HG02981 (cell line): ENCODE measurements around the gene GULP1.

Experiments used
- ATAC-seq: cut with Tn5 transposase; IDR thresholded peaks from one replicate; pipeline ENCODE4 v1.9.1; 2021; ENCODE audit warnings: mild to moderate bottlenecking, moderate library complexity; ENCODE audit not compliant: unreplicated experiment

The GULP1 gene

DNA sequence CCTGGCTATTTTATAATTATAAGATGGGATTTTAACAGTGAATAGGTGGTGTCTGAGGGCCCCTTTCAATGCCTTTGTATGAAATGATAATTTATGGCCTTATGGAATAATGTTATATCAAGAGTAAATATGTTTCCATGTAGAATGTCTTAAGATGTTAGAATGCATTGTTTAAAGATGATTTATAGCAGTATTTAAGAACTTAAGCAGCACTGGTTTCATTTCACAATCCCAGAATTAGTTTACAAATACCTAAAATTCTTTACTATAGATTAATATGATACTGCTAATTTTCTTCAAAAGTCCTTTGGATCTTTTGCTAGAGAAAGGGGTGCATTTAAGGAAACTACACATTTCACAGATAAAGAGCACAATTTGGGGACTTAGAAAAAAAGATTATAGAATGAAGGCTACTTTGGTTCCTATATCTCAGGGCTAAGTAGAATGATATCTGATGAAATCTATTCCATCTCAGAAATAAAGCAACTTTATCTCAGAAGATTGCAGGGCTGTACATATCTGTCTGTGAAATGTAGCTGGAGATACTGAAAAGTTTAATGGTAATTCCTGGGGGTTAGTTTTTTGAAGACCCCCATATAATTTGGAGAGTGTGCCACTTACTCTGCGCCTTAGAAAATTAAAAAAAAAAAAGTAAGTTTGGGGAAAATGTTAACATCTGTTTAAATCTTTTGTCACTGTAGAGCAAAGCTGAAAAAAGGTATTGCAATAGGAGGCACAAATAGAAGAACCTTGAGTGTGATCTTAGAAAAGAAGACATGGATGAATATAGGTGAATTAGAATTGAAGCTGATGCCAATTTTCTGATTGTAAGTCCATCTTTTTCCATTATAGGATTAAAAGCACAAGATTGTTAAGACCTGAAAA, 123.4 kb downstream of the GULP1 start:
- ATAC-seq, result no peak

DNA sequence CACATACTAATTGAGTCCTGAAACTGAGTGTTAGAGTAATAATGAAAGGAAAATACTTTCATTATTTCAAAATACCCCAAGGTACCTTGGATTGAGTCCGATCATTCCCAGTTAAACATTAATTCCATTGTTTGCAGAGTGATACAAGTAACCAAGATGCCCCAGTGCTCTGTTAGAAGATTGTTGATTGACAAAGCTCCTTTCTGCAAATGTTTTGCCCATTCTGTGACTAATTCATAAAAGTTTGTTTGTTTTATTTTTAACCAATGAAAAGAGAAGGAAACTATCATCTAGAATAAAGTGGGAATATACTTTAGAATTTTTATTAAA, 124.0 kb downstream of the GULP1 start:
- no peak for ATAC-seq

DNA sequence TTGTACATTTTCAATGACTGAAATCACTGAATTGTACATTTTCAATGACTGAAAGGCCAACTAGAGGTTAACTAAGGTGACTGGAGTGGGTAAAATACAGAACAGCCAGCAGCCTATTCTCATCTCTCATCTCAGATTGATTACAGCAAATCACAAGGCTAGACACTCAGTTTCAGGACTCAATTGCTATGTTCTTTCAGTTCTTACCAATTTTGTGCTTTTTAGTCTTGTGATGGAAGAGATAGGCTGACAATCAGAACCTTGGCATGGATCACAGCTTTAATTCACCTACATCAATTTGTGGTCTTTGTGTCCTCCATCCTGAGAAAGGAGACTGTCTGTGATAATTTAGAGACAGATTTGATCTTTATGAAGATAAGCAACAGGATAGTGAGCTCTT, 124.7 kb downstream of the GULP1 start:
- ATAC-seq, result peak; percentile 48

DNA sequence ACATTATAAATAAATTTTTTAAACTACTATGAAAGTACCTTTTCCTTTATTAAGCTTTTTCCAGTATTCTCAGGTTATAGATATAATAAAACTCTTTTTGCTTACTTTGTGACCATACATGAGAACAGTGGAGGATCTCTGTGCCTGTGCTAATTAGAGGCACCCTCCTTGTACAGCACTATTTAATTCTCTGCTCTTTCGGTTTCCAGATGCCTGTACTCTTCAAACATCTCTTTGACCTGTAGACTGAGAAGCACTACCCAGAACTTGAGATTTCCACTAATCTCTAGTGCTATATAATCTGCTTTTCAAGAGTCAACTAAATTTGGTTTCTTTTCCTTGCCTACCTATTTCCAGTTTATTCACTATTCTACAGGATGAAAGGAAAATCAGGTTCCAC, 131.1 kb downstream of the GULP1 start:
- ATAC-seq, result no peak

DNA sequence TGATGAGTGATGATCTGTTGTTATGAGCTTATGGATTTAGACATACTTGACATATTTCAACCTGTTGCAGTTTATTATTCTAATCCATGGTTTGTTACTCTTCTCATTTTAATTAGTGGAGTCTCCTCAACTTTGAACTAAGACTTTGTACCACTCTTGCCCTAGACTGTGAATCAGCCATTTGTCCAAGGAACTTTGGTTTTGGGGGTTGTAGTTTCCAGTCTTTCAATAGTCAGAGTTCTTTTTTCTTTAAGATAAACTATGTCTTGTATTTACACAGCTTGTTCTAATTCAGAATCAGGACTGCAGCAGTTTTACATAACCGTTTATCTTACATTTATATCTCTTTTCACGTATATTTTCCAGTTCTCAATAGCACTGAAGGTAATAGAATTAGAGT, 133.6 kb downstream of the GULP1 start:
- no peak for ATAC-seq

DNA sequence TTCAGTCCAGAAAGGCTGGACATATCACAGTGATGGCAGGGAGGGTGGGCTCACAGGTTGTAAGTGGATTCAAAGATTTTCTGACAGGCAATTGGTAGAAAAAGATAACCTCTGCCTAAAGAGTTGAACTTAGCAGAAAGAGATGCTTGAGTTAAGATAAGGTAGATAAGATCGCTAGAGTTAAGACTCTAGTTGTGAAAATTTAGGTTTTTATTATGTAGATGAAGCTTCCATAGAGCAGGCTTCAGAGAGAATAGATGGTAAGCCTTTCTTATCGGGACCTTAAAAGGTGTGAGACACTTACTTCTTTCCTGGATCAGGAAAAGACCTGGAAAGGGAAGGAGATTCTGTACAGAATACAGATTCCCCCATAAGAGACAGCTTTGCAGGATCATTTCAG, 134.4 kb downstream of the GULP1 start:
- no peak for ATAC-seq

DNA sequence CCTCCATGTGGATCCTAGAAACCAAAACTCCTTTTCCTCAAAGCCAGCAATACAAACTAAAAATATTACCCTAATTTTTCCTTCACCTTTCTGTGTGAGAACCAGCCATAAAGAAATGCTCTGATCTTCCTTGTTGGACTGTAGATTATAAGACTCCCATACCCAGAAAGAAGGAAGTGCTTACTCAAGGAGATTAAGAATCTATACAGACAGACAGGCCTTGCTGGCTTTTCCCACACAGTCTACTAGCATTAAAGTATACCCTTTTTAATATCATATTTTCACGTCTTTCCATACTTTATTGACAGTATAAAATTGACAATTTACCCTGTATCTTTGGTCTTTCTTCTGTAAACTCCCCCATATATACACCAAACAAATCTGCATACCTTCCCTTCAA, 139.0 kb downstream of the GULP1 start:
- ATAC-seq, result no peak

DNA sequence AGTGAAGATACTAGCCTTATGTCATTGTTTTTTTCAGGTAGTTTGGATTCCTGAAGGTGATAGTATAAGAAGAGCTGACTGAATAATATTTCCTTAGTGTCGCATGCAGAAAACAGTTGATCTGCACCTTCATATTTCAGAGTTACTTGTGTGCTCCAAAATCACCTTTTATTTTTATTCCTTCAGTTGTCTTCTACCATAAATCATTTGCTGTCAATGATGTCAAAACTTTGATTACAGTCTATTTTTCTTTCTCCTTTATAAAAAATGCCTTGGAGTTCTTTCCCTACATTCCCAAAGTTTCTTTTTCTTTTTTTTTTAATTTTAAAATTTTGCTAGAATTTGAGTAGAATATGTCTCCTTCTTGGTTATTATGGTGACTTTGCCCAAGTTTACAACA, 142.3 kb downstream of the GULP1 start:
- no peak for ATAC-seq

DNA sequence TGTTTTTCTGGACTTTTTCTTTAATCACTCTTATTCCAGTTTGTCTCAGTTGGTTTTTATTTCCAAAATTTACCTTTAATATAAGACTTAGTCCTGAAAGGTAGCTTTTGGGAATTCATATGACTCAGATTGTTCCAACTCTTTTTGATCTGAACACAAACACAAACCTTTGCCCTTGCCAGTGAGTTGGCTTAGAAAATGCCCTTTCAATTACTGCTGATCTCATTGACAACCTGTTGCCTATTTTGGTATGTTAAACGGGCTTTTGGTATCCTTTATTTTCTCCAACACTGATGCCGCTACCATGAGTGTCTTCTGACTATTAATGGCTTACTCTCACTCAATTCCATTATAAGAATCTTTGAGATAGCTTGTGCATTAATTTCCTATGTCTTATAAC, 143.4 kb downstream of the GULP1 start:
- no peak for ATAC-seq

DNA sequence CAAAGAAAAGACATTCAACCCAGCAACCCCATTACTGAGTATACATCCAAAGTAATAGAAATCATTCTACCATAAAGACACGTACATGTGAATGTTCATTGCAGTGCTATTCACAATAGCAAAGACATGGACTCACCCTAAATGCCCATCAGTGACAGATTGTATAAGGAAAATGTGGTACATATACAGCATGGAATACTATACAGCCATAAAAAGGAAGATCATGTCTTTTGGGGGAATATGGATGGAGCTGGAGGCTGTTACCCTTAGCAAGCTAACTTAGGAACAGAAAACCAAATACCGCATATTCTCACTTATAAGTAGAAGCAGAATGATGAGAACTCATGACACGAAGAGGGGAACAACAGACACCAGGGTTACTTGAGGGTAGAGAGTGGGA, 145.9 kb downstream of the GULP1 start:
- ATAC-seq, result no peak

DNA sequence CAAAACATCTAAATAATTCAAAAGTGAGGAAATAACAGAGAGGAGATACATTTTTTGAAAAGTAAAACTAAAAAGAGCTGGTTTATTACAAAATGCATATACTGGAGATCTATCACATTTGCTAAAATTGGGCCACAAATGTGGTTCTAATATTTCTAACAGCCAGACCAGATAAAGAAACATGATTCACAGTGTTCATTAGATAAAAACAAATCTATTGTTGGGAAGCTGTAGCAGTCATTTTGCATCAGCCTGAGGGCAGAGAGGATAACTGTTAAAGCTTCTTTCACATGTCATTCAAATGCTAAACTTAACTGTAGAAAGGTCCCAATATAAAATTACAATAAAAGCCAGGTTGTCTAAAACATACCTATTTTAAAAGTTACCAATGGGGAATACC, 148.3 kb downstream of the GULP1 start:
- no peak for ATAC-seq

DNA sequence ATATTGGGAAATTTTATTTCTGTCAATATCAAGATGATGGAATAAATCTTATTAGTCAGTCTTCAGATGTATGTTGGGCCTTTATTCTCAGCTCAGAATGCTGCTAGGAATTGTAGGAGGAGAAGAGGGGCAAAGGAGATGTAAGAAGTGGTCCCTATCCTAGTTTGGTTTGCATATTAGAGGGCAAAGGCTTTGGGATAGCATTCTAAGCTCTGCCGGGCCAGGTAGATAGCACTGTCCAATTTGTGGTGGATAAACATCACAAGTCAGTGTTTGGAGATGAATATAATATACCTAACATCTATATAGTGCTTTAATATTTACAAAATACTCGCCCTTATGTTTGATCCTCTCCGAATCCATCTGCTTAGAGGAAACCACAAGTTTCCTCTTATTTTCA, 149.2 kb downstream of the GULP1 start:
- ATAC-seq, result no peak

DNA sequence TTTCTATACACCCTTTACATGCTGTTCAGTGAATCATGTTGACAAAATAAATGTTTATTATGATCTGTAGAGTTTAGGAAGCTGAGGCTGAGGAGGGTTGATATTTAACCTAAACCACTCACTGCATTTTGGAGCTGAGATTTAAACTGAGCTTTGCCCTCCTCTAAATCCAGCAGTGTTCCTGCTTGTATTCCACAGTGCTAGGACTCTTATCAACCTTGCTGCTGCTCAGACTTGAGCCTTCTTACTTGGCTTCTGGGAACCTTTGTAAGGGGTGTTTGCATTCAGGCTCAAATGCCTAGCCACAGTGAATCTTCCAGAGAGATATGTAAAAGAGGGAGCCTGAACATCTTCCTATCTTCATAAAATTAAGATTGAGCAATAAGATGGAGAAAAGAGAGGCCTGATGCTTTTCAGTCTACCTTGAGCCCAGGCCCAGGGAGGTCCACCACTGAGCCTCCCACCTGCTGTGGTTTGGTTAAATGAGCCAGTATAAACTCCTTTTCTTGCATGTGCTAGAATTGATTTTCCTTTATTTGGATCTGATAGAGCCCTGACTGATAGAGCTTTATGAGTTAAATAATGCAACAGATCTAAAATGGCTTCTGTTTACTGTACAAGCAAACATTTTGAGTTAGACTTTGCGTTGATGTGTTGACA, 149.7 kb downstream of the GULP1 start:
- no peak for ATAC-seq

DNA sequence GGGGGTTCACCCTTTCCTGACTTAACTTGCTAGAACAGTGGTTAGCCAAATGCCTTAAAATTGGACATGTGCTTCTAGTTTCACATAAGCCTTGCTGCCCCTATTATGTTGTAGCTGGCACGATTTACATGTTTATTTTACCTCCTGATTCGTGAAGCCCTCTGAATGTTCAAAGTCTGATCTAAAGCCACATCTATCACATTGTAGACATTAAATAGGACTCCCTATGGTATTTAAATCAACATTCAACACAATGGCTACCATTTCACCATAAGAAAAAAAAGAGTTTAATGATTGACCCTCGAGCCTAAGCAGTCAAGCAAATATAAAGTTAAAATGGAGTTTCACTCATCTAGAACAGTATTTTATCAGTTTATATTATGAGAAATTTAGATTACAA, 151.5 kb downstream of the GULP1 start:
- no peak for ATAC-seq

DNA sequence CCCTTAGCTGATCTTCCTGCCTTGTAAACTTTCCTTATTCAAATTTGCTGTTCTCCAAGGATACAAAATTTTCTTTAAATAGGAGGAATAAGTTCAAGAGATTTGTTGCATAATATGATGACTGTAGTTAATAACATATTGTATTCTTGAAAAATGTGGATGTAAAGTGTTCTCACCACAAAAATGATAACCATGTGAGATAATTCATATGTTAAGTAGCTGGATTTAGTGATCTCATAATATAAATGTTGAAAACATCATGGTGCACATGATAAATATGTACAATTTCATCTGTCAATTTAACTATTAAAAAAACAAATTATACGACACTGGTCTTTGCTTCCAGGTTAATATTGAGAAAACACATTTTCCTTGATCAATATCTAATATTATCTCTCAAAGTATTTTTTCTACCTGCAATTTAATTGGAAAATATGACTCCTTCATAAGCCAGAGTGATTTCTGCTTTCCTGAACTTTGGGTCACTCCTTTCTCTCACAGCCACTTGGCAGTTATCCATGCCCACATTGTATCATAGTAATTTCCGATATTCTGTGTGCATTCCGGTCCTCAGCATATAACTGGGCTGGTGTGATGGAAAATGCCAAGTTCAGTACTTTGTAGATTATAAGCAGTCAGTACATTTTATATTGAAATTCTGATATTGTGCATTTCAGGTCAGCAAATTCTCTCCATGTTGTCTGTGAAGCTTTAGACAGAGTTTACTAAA, 152.6 kb downstream of the GULP1 start:
- ATAC-seq, result no peak

DNA sequence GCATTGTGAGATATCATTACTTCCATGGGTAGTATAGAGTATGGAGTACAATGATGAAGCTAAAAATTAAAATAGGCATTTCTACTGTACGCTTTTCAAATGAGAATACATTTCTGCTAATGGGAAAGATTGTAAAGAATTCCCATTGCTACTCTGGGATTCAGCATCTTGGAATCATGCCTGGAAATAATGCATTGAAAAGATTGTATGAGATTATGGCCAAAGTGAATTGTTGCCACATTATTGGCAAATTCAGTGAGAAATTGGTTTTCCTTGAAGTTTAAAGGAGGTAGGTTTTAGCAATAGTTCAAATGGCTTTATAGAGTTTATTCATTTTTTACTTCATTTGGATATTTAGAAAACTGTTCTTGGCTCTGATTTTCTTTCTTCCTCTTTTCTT, 157.9 kb downstream of the GULP1 start:
- ATAC-seq, result no peak

DNA sequence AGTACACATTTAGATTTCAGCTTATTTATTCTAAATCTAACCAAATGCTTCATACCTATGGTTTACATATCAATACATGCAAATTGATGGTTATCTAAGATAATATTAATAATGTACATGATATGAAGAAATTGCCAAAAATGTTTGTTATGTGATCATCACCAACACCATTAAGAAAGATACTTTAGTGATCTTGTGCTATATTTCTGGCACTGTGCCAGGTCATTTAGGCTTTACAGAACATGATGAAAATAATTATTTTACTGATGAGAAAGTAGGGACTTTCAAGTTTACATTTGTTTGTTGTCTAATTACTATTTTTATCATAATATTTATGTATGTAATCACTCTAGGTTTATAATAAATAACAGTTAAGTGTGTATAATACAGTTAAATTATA, 158.3 kb downstream of the GULP1 start:
- ATAC-seq, result no peak

DNA sequence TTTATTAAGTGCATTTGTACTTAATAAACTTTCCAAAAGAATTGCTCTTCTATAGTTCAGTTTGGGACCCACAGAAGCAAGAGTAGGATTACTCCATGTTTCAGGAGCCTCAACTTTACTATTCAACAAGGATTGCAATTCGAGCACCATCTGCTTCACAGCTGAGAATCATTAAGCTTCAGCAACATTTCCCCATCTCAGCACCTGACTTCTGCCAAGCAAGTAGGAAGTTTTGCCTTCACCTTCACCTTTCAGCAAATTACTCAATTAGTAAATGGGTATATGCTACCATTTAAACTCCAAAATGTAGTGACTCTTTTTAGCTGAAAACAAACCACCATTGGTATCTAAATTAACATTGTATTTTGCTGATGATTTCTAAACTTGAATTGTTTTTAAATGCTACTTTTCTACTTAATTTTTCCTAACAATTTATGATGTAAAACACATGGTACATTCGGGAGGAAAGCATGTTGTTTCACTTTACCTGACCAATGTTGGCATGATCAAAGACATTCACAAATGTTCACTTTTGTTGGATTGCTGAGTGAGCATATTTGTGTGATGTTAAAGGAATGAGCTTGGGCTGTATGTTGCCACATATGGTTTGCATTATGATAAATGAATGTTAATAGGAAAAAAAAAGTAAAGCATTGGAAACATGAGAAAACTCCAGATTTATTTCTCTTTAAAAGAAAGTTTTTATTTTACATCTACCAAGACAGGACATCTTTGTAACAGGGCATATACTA, 159.2 kb downstream of the GULP1 start:
- ATAC-seq, result no peak

DNA sequence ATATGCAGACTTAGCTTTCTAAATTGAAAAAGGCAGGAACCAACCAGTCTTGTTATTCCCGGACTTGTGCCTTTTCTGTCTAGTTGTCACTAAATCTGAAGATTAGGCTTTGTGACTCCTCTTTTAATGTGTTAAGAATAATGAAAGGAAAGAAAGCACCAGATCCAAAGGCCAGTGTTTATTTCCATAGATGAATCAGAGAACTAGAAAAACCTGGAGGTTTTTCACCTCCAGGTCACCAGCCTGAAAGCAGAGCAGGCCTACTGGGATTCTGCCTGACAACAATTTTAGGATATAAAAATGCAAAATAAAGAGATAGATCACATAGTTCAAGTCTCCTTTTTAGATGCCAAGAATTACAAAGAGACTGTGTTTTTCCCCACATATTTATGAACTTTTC, 160.4 kb downstream of the GULP1 start:
- ATAC-seq, result no peak

DNA sequence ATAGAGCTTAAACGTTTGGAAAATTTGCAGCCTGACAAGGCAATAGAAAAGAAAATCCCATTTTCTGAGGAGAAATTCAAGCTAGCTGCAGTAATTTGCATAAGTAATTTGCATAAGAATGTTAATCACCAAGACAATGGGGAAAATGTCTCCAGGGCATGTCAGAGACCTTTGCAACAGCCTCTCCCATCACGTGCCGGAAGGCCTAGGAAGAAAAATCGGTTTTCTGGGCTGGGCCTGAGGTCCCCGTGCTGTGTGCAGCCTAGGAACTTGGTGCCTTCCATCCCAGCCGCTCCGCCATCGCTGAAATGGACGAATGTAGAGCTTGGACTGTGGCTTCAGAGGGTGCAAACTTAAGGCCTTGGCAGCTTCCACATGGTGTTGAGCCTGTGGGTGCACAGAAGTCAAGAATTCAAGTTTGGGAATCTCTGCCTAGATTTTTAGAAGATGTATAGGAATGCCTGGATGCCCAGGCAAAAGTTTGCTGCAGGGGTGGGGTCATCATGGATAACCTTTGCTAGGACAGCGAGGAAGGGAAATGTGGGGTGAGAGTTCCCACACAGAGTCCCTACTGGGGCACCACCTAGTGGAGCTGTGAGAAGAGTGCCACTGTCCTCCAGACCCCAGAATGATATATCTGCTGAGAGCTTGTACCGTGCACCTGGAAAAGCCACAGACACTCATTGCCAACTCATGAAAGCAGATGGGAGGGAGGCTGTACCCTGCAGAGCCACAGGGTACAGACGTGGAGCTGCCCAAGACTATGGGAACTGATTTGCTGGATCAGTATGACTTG, 164.6 kb downstream of the GULP1 start:
- no peak for ATAC-seq

DNA sequence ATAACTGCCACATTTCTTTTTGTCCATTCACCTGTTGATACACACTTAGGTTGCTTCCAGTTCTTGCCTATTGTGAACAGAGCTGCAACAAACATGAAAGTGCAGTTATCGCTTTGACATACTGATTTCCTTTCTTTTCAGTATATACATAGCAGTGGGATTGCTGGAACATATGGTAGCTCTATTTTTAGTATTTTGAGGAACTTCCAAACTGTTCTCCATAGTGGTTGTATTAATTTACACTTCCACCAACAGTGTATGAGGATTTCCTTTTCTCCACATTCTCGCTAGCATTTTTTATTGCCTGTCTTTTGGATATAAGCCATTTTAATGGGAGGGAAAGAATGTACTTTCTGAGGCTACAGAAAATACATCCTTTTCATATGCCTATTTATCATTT, 167.4 kb downstream of the GULP1 start:
- no peak for ATAC-seq
